ENCODE measurements around the gene SMG1. TPM values are rescaled to one million over a fixed set of nuclear protein-coding genes. Genes with fewer than 3 reads are reported as not detected.

Gene SMG1
- total RNA-seq, 1 donor = 77.7 TPM

DNA sequence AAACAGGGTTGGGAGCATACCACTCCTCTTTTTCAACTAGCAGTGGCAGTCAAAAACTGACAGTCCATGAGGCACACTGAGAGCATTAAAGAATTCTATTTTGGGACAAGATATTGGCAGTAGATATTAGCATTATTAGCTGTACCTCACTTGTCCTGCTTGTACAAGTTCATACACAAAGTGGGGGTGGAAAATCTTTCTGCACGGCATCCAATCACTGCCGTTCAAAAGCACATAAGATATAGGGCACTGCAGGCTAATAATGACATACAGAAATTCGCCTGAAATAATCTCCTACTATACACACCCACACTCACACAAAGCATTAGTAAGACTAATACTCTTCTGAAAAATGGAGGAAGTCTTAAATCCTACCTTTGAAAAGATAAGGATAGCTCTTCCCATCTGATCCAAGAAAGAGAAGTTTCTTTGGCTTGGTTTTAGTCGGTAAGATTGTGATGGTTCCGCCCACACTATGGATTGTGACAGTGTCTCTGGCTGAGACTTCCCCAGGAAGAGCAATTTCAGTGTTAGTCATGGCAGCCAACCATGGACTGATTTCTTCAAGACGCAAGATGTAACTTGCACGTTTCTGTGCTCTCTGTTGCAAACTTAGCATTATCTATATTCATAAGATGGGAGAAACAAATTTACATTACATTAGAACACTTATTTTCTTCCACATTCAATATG lies 84.2 kb downstream of the SMG1 start:
- DNase-seq (ENCODE audit: low read depth) = no peak
- TF ChIP-seq, protein P1, sequence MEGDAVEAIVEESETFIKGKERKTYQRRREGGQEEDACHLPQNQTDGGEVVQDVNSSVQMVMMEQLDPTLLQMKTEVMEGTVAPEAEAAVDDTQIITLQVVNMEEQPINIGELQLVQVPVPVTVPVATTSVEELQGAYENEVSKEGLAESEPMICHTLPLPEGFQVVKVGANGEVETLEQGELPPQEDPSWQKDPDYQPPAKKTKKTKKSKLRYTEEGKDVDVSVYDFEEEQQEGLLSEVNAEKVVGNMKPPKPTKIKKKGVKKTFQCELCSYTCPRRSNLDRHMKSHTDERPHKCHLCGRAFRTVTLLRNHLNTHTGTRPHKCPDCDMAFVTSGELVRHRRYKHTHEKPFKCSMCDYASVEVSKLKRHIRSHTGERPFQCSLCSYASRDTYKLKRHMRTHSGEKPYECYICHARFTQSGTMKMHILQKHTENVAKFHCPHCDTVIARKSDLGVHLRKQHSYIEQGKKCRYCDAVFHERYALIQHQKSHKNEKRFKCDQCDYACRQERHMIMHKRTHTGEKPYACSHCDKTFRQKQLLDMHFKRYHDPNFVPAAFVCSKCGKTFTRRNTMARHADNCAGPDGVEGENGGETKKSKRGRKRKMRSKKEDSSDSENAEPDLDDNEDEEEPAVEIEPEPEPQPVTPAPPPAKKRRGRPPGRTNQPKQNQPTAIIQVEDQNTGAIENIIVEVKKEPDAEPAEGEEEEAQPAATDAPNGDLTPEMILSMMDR (IDR thresholded peaks at IDR 0.05; ENCODE audit: insufficient read depth, low read length) = no peak
- no peak overlapping the region for H3K4me3 ChIP-seq (ENCODE audit: low read depth, low read length)

DNA sequence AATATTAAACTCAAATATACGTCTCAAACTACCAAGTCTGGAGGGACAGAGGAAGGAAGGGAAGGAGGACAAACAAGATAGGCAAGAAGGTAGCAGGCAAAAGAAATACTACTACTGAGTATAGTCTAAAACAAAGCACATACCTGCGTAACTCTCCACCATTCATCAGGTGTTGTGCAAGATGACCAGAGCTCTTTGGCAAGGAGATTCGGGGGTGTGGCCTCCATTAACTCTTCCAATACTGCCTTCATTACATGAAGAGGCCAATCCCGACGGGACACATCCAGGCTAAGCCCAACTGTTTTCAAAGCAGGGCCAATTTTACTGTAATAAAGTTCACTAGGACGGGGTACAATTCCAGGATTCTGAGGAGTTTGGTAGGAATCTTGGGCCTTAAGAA lies 86.7 kb downstream of the SMG1 start:
- no peak for DNase-seq (ENCODE audit: low read depth)
- TF ChIP-seq, protein P1 (IDR thresholded peaks at IDR 0.05; ENCODE audit: insufficient read depth, low read length) = no peak
- no peak overlapping the region for H3K4me3 ChIP-seq (ENCODE audit: low read depth, low read length)

DNA sequence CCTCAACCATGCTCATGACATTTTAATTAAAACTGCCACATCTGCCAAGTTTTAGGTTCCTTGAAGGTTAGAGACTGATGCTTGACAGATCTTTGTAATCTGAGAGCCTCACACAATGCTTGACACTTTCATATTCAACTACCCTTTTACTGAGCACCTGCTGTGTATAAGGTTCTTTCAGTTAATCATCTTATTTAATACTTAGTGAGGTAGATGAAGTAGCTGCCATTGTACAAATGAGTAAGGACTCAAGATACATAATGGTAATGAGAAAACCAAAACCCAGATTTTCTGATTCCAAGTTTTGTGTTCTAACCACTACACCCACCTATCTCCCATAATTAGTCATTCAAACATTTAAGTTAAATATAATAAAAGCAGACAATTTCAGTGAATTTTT lies 89.5 kb downstream of the SMG1 start:
- no peak for DNase-seq (ENCODE audit: low read depth)
- TF ChIP-seq, protein P1 (IDR thresholded peaks at IDR 0.05; ENCODE audit: insufficient read depth, low read length) = no peak
- H3K4me3 ChIP-seq (ENCODE audit: low read depth, low read length) = no peak overlapping the region

DNA sequence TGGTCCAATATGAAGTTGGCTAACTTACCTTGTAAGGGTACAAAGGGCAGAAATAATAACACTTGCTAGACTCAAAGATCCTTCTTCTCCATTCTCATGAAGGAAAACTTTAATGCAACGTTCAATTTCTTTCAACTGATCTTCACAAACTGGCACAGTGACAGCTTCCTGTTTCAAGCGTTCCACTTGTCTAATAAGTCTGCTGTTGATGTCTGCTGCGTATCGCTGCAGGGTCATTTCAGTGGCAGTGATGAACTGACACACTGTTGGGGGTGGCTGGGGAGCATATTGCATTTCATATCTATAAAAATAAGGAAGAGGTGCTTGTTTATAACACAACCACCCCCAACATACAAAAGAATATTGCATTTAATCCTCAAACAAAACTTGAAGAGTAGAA lies 91.3 kb downstream of the SMG1 start:
- DNase-seq (ENCODE audit: low read depth) = no peak
- H3K4me3 ChIP-seq (ENCODE audit: low read depth, low read length) = no peak overlapping the region

DNA sequence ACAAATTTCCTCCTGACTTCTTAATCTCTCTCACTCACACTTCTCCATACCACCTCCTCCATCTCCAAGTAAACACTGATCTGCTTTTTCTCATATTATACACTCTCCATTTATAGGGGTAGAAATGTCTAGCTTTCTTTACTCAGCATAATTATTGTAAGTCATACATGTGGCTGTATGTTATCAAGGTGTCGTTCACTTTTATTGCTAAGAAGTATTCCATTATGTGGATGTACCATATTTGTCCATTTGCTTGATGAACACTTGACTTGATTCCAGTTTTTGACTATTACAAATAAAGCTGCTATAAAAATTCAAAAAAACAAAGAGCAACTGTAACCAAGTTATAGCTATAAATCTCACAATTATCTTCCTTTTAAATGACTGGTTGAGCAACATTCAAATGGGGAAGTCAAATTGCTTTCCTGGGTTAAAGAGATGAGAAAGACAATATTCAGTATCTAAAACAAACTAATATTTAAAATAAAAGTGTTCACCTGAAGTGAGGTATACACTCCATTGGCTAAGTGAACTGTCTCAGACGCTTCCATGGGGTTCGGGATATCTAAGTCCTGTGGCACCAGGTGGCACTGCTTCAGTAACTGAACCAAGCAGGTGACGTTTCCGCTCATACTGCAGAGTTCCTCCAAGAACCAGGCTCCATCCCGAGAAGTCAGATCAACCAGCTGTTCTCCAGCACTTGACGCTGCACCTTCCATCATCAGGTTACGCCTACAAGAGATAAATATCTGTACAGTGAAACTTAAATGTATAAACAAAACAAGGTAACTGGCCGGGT lies 92.3 kb downstream of the SMG1 start:
- TF ChIP-seq, protein P1 (IDR thresholded peaks at IDR 0.05; ENCODE audit: insufficient read depth, low read length) = no peak
- DNase-seq (ENCODE audit: low read depth) = no peak
- H3K4me3 ChIP-seq (ENCODE audit: low read depth, low read length) = no peak overlapping the region

More for the DNA sequence above, 91.3 kb downstream of the SMG1 start:
- TF ChIP-seq, protein P1 (IDR thresholded peaks at IDR 0.05; ENCODE audit: insufficient read depth, low read length) = no peak

DNA sequence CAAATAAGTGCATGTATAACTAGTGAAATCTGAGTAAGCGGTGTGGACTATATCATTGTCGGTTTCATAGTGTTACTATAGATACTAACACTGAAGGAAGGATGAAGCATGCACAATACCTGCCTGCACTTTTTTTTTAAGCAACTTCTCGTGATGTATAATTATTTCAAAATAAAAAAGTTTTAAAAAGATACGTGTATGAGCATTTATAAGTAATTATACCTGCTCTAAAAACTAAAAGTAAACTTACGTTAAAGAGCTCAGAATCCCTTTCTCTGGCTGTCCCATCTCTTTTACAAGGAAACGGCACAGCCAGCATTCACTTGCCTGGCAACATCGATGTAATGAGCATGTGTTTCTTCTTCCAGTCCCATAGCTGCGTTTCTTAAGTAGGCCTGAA lies 93.6 kb downstream of the SMG1 start:
- TF ChIP-seq, protein P1 (IDR thresholded peaks at IDR 0.05; ENCODE audit: insufficient read depth, low read length) = no peak
- no peak overlapping the region for H3K4me3 ChIP-seq (ENCODE audit: low read depth, low read length)
- DNase-seq (ENCODE audit: low read depth) = no peak

All from fibroblast of the aortic adventitia (primary cell).